ENCODE data around the gene MEIS2. TPM values are rescaled to one million over a fixed set of nuclear protein-coding genes. Genes with fewer than 3 reads are reported as not detected.

MEIS2 gene
- total and polyA plus RNA-seq, 7 donors, result 1.4 to 154 (median 76.0) TPM

DNA sequence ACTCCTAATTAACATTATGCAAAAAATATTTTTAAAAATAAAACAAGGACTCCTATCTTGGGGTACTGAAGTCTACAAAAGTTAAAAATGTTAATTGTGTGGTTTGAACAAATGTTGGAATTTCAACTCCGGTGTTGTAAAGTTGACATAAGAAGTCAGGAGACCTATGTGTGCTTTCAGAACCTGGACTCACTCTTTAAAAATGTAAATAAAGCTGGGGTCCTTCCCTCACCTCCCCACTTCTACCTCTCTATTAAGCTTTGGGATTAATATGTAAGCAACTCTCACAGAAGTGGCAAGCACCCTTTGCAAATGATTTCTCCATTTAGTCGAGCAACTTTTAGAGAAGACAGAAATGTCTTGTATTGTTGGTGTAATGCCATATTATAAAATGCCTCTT is 11.9 kb downstream of the MEIS2 start:
- TF ChIP-seq POLR2A (IDR thresholded peaks at IDR 0.05) (no peak), EP300 (IDR thresholded peaks at IDR 0.05) (no peak), POLR2AphosphoS5 (IDR thresholded peaks at IDR 0.05) (no peak)
- TF ChIP-seq, protein P1, sequence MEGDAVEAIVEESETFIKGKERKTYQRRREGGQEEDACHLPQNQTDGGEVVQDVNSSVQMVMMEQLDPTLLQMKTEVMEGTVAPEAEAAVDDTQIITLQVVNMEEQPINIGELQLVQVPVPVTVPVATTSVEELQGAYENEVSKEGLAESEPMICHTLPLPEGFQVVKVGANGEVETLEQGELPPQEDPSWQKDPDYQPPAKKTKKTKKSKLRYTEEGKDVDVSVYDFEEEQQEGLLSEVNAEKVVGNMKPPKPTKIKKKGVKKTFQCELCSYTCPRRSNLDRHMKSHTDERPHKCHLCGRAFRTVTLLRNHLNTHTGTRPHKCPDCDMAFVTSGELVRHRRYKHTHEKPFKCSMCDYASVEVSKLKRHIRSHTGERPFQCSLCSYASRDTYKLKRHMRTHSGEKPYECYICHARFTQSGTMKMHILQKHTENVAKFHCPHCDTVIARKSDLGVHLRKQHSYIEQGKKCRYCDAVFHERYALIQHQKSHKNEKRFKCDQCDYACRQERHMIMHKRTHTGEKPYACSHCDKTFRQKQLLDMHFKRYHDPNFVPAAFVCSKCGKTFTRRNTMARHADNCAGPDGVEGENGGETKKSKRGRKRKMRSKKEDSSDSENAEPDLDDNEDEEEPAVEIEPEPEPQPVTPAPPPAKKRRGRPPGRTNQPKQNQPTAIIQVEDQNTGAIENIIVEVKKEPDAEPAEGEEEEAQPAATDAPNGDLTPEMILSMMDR (IDR thresholded peaks at IDR 0.05), result no peak
- Histone ChIP-seq H3K9me3 (no peaks in the 10 kb centered on the region), H3K27ac (peak overlapping the region; percentile 50 to 97 (median 74)), H3K27me3 (no peaks in the 10 kb centered on the region), H3K36me3 (peaks cover 0 to 23% (median 3%) of the 10 kb centered on the region in 4 donors), H3K4me3 (peak overlapping the region in 1 of 4 donors; percentile 7), H3K4me1 (peaks cover 0 to 96% (median 61%) of the 10 kb centered on the region in 4 donors)
- intact Hi-C loops (cut with DNase I), result no loop called here
- WGBS, 2 donors, result 46 to 67% methylated on average over 2 of the region's 2 CpGs
- DNase-seq, result no peak

DNA sequence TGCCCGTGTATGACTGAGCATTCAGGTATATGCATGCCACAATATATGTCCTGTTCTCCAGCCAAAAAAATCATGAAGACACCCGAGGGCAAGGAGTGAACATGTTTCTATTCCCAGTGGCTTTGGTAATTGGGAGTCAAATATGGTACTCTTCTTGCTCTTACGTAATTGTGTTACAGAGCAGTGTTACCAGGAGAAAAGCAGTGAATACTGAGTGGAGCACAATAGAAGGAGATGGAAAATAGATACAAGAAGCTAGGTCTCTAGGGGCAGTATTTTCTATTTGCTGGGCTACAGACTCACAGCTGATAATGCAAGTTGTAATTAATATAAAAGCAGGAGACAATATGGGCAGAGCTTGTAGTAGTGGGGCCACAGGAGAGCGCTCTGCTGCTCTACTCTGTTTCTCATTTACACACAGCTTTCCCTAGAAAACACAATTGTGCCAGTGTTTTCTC is 13.2 kb downstream of the MEIS2 start:
- Histone ChIP-seq H3K4me3 (no peak overlapping the region), H3K36me3 (peaks cover 0 to 36% (median 4%) of the 10 kb centered on the region in 4 donors), H3K9me3 (no peaks in the 10 kb centered on the region), H3K27ac (peak overlapping the region; percentile 50 to 97 (median 74)), H3K27me3 (no peaks in the 10 kb centered on the region), H3K4me1 (peaks cover 0 to 97% (median 66%) of the 10 kb centered on the region in 4 donors)
- 78 to 85% methylated on average over 4 of the region's 4 CpGs for WGBS, 2 donors
- TF ChIP-seq, protein P1 (IDR thresholded peaks at IDR 0.05), result no peak
- TF ChIP-seq EP300 (IDR thresholded peaks at IDR 0.05), result no peak
- TF ChIP-seq POLR2A (IDR thresholded peaks at IDR 0.05), result no peak
- TF ChIP-seq POLR2AphosphoS5 (IDR thresholded peaks at IDR 0.05), result no peak
- DNase-seq, result no peak
- intact Hi-C loops (cut with DNase I), result no loop called here

DNA sequence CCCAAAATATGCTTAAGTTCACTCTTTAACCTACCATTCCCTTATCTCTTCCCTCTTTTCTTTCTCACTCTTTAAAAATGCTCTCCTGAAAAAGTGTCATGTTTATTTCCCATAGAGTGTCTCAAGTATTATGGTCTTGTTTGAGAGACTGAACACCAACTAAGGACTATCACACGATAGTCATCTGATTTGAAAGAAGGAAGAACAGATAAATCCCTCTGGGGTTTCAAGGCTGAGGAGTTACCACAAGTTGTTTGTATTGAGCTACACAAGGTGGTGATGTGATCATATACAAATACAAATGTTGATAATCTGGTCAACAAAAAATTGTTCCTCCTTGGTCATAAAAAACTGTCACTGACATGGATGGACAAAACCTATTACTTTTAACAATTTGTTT is 13.8 kb downstream of the MEIS2 start:
- Histone ChIP-seq H3K36me3 (peaks cover 0 to 42% (median 4%) of the 10 kb centered on the region in 4 donors), H3K4me1 (peaks cover 0 to 100% (median 72%) of the 10 kb centered on the region in 4 donors), H3K9me3 (no peaks in the 10 kb centered on the region), H3K27me3 (no peaks in the 10 kb centered on the region), H3K4me3 (peak overlapping the region in 1 of 4 donors; percentile 12), H3K27ac (peak overlapping the region; percentile 50 to 97 (median 74))
- DNase-seq, result no peak
- TF ChIP-seq, protein P1 (IDR thresholded peaks at IDR 0.05), result no peak
- no peak for TF ChIP-seq EP300 (IDR thresholded peaks at IDR 0.05)
- TF ChIP-seq POLR2A (IDR thresholded peaks at IDR 0.05), result no peak
- TF ChIP-seq POLR2AphosphoS5 (IDR thresholded peaks at IDR 0.05), result no peak
- WGBS, 2 donors, result 69 to 79% methylated on average over 1 of the region's 1 CpG
- intact Hi-C loops (cut with DNase I), result no loop called here

DNA sequence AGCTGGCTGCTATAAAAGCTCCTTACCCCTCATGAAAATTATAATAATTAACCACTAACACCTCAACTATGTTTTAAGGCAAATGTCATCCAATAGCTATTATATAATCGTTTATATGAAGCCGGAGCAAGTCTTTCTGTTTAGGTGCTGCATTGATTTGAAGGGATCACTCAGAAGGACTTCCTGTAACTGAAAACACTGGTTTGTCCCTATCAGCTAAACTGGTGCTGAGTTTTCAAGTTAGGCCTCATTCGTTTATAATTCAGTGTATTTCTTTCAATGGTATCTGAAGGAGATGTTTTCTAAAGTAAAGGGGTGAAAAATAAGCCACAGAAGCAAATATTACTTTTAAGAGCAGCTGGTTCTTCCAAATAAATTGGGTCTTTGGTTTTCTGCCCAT is 14.2 kb downstream of the MEIS2 start:
- peaks cover 0 to 100% (median 73%) of the 10 kb centered on the region in 4 donors for H3K4me1 ChIP-seq
- peaks cover 0 to 42% (median 4%) of the 10 kb centered on the region in 4 donors for H3K36me3 ChIP-seq
- peak overlapping the region; percentile 50 to 97 (median 74) for H3K27ac ChIP-seq
- intact Hi-C loops (cut with DNase I), result no loop called here
- H3K27me3 ChIP-seq, result no peaks in the 10 kb centered on the region
- 52 to 65% methylated on average over 3 of the region's 3 CpGs for WGBS, 2 donors
- no peaks in the 10 kb centered on the region for H3K9me3 ChIP-seq
- H3K4me3 ChIP-seq, result peak overlapping the region in 1 of 4 donors; percentile 12
- no peak for DNase-seq
- TF ChIP-seq POLR2AphosphoS5 (IDR thresholded peaks at IDR 0.05), result no peak
- TF ChIP-seq, protein P1 (IDR thresholded peaks at IDR 0.05), result no peak
- TF ChIP-seq POLR2A (IDR thresholded peaks at IDR 0.05), result no peak
- TF ChIP-seq EP300 (IDR thresholded peaks at IDR 0.05), result no peak

DNA sequence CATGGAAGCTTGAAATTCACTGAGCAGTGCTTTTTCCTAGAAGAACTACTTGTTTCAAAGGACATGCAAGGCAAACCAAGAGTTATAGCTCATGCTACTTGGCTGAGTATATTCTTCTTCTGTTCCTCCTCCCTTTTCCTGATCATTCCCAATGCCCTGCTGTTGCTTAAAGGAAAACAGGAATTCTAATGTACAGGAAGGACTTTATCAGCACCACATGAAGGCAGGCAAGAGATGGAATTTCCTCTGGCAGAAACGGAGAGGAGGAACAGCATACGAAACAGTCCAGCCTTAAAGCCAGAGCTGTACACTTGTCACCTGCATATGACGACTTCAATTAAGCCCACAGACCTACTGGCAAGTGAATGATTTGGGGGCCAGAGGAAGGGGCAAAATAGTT is 15.7 kb downstream of the MEIS2 start:
- intact Hi-C loops (cut with DNase I), result no loop called here
- Histone ChIP-seq H3K36me3 (peaks cover 0 to 42% (median 4%) of the 10 kb centered on the region in 4 donors), H3K4me1 (peaks cover 0 to 100% (median 82%) of the 10 kb centered on the region in 4 donors), H3K4me3 (no peak overlapping the region), H3K9me3 (no peaks in the 10 kb centered on the region), H3K27me3 (no peaks in the 10 kb centered on the region), H3K27ac (peak overlapping the region; percentile 20 to 97 (median 62))
- DNase-seq, result no peak
- 69 to 80% methylated on average over 3 of the region's 3 CpGs for WGBS, 2 donors
- TF ChIP-seq EP300 (IDR thresholded peaks at IDR 0.05), result no peak
